Thoracic aorta (tissue), 2 donors: ENCODE results near the gene PXMP4. TPM values are rescaled to one million over a fixed set of nuclear protein-coding genes. Genes with fewer than 3 reads are reported as not detected.

Experiments
- ATAC-seq: fragments of 150-250 bp; one replicate; pipeline ENCODE4 v1.8.0; 2017; ENCODE audit warnings: low read depth; ENCODE audit not compliant: insufficient number of reproducible peaks, low FRiP score
- DNase-seq: peaks from one replicate; pipeline ENCODE4 v3.0.0-alpha.2; 2020; ENCODE audit warnings: low spot score
- H3K27ac ChIP-seq, 2 donors: fragments of 200-600 bp; sonication (generic); 1 replicate in 1 of 2; 2 replicates in 1 of 2; pipeline ENCODE4 v1.5.1; 2016; ENCODE audit warnings: mild to moderate bottlenecking in 2 of 2, moderate library complexity in 2 of 2
- H3K27me3 ChIP-seq: fragments of 200-600 bp; sonication (generic); replicated peaks from 2 replicates; pipeline ENCODE4 v1.6.0; 2016; ENCODE audit warnings: mild to moderate bottlenecking; ENCODE audit not compliant: insufficient read depth
- H3K36me3 ChIP-seq: fragments of 200-600 bp; sonication (generic); one replicate; pipeline ENCODE4 v1.5.1; 2016
- H3K4me1 ChIP-seq, 2 donors: fragments of 200-600 bp; sonication (generic); 1 replicate in 1 of 2; 2 replicates in 1 of 2; pipeline versions ENCODE4 v1.5.1 to v1.6.0; 2016; ENCODE audit warnings: low read depth in 2 of 2, mild to moderate bottlenecking in 1 of 2; ENCODE audit not compliant: control insufficient read depth in 1 of 2
- H3K4me3 ChIP-seq: fragments of 200-600 bp; sonication (generic); 2 replicates; pipeline ENCODE4 v1.5.1; 2016; ENCODE audit warnings: mild to moderate bottlenecking
- H3K9me3 ChIP-seq: fragments of 200-600 bp; sonication (generic); 2 replicates; pipeline ENCODE4 v1.5.1; 2016
- CTCF ChIP-seq: fragments of 200-600 bp; sonication (generic); IDR thresholded peaks from one replicate; pipeline ENCODE4 v1.5.1; 2019; ENCODE audit warnings: antibody characterized with exemption
- total RNA-seq, 2 donors: library from RNA; depleted of rRNA; stranded (reverse); fragments of >200 nt; gene quantifications; one replicate each; pipeline versions ENCODE4 v1.1.0 to v1.2.3, GENCODE V29; 2016

PXMP4 gene
- total RNA-seq, 2 donors from 2014 or later = 3.3 to 4.1 TPM

DNA sequence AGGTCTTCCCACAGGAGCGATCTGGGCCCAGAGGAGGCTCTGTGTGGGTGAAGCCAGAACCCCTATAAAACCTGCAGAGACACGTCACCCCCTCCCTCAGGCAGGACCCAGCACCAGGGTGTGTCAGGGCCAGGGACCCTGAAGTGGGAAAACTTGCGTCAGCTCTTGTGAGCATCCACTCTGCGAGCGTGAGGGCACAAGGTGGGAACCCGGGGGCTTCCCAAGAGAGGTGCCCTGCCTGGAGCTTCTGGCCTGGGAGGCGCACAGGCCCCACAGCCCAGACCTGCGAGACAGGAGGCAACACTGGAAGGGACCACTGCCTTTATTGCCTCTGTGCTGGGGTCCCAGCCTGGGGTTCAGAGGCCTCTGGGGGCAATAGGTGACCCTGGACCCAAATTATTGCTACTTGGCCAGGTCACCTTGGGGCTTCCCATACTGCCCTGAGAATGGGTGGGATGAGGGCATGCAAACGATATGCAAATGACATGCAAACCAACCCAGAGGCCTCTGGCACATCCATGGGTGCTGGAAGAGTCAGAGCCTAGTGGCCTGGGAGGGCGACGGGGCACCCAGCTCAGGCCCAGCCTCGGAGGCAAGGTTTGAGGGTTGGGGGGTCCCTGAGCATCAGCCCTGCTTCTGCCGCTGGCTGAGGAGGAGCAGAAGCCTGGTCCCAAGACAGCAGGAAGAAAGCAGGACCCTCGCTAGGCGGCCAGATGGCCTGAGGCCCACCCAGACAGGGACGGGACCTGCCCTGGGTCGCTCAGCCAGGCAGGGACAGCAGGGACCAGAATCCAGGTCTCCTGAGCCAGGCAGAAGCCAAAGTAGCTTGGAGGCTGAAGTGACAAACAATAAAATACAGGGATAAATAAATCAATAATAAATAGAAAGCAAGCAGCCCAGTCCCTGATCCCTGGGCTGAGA, 63.1 kb downstream of the PXMP4 start:
- Histone ChIP-seq H3K4me1 (peaks cover 0 to 8% of the 10 kb centered on the region in 2 donors), H3K36me3 (peaks cover 20% of the 10 kb centered on the region), H3K4me3 (no peak overlapping the region), H3K27ac (no peak overlapping the region), H3K27me3 (no peaks in the 10 kb centered on the region), H3K9me3 (no peaks in the 10 kb centered on the region)
- no peak for TF ChIP-seq CTCF
- DNase-seq (no peak), ATAC-seq (no peak)

- TF ChIP-seq CTCF = no peak
- H3K27me3 ChIP-seq = no peaks in the 10 kb centered on the region
- no peak for ATAC-seq
- peaks cover 20% of the 10 kb centered on the region for H3K36me3 ChIP-seq
- DNase-seq = no peak
- no peaks in the 10 kb centered on the region for H3K9me3 ChIP-seq
- no peak overlapping the region for H3K27ac ChIP-seq
- no peak overlapping the region for H3K4me3 ChIP-seq
- peaks cover 0 to 8% of the 10 kb centered on the region in 2 donors for H3K4me1 ChIP-seq
Observed at GRCh38 chr20:33656010-33656782, 63.9 kb downstream of the PXMP4 start.

DNA sequence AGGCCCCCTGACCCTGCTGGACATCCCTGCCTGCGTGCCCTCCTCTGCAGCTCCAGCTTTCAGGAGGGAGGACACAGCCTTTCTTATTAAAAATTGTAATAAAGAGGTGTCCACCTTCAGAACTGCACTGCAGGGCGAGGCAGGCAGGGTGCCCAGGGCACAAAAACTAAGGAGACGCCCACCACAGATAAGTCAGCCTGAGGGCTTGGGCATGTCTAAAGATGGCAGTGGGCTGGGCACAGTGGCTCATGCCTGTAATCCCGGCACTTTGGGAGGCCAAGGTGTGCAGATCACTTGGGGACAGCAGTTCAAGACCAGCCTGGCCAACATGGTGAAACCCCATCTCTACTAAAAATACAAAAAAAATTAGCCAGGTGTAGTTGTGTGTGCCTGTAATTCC, 64.9 kb downstream of the PXMP4 start:
- H3K4me3 ChIP-seq = no peak overlapping the region
- no peak for TF ChIP-seq CTCF
- ATAC-seq (no peak), DNase-seq (no peak)
- peaks cover 0 to 8% of the 10 kb centered on the region in 2 donors for H3K4me1 ChIP-seq
- no peak overlapping the region for H3K27ac ChIP-seq
- peaks cover 19% of the 10 kb centered on the region for H3K36me3 ChIP-seq
- no peaks in the 10 kb centered on the region for H3K9me3 ChIP-seq
- no peaks in the 10 kb centered on the region for H3K27me3 ChIP-seq

- no peak for DNase-seq
- no peak for ATAC-seq
- H3K27ac ChIP-seq = no peak overlapping the region
- no peak for TF ChIP-seq CTCF
- no peaks in the 10 kb centered on the region for H3K27me3 ChIP-seq
- no peaks in the 10 kb centered on the region for H3K9me3 ChIP-seq
- peaks cover 15% of the 10 kb centered on the region for H3K36me3 ChIP-seq
- no peak overlapping the region for H3K4me3 ChIP-seq
- H3K4me1 ChIP-seq = peaks cover 0 to 8% of the 10 kb centered on the region in 2 donors
Observed at GRCh38 chr20:33654680-33655161, 65.4 kb downstream of the PXMP4 start.
